ENCODE results near the gene SRP14. TPM values are rescaled to one million over a fixed set of nuclear protein-coding genes. Genes with fewer than 3 reads are reported as not detected.
A peak's percentile ranks its signal among the peaks of the same experiment; 100 is the strongest.

The SRP14 gene
- total RNA-seq, 2 experiments from 2014 or later: 130 to 188 TPM

- Histone ChIP-seq H3K4me3 (ENCODE audit: low read depth, low read length, poor library complexity, severe bottlenecking) (no peak overlapping the region), H3K36me3 (ENCODE audit: insufficient read depth, low read length) (no peaks in the 10 kb centered on the region), H3K4me1 (ENCODE audit: insufficient read depth, low read length, poor library complexity, severe bottlenecking) (peaks cover 27% of the 10 kb centered on the region), H4K20me1 (ENCODE audit: insufficient read depth, low read length) (no peaks in the 10 kb centered on the region), H3K79me2 (ENCODE audit: insufficient read depth, low read depth, low read length) (no peaks in the 10 kb centered on the region), H2AFZ (ENCODE audit: low read length) (peak overlapping the region; percentile 69; the same call in 1 of the 2 replicates), H3K27ac (ENCODE audit: low read depth, low read length, poor library complexity, severe bottlenecking) (no peak overlapping the region), H3K9me3 (ENCODE audit: low read length) (no peaks in the 10 kb centered on the region), H3K9me2 (ENCODE audit: insufficient read depth, low read length) (no peaks in the 10 kb centered on the region), H3K4me2 (ENCODE audit: low read length) (peak overlapping the region; percentile 46)
- DNase-seq (ENCODE audit: low spot score): no peak
- BruUV-seq (replicated peaks): no TSS peak
- POLR2A ChIA-PET: interaction anchor here (0.6 to 1.1 kb wide), 2 partner anchors 15 to 1870 kb away, joined by 3 read pairs; no protein-coding TSS in a partner anchor
- intact Hi-C loops (cut with micrococcal nuclease; ENCODE audit: unreplicated experiment): no loop called here
- CTCF ChIA-PET (ENCODE audit: unreplicated experiment): interaction anchor here (1.4 kb wide), 1 partner anchor 22 kb away, joined by 3 read pairs; no protein-coding TSS in a partner anchor
- TF ChIP-seq EZH2phosphoT487 (IDR thresholded peaks at IDR 0.05; ENCODE audit: borderline replicate concordance, low read depth, low read length) (no peak), CTCF (conservative IDR thresholded peaks at IDR 0.05; ENCODE audit: low read length) (no peak)
Measured at GRCh38 chr15:40082195-40082883, 43.4 kb upstream of the SRP14 start.

GRCh38 chr15:40081691-40082194 lies 42.8 kb upstream of the SRP14 start:
- Histone ChIP-seq H3K4me1 (ENCODE audit: insufficient read depth, low read length, poor library complexity, severe bottlenecking) (peaks cover 27% of the 10 kb centered on the region), H3K4me3 (ENCODE audit: low read depth, low read length, poor library complexity, severe bottlenecking) (no peak overlapping the region), H3K9me3 (ENCODE audit: low read length) (no peaks in the 10 kb centered on the region), H3K4me2 (ENCODE audit: low read length) (peak overlapping the region; percentile 46; the same call in 1 of the 2 replicates), H3K27ac (ENCODE audit: low read depth, low read length, poor library complexity, severe bottlenecking) (no peak overlapping the region), H3K36me3 (ENCODE audit: insufficient read depth, low read length) (no peaks in the 10 kb centered on the region), H3K79me2 (ENCODE audit: insufficient read depth, low read depth, low read length) (no peaks in the 10 kb centered on the region), H2AFZ (ENCODE audit: low read length) (no peak overlapping the region), H4K20me1 (ENCODE audit: insufficient read depth, low read length) (no peaks in the 10 kb centered on the region), H3K9me2 (ENCODE audit: insufficient read depth, low read length) (no peaks in the 10 kb centered on the region)
- intact Hi-C loops (cut with micrococcal nuclease; ENCODE audit: unreplicated experiment): no loop called here
- TF ChIP-seq EZH2phosphoT487 (IDR thresholded peaks at IDR 0.05; ENCODE audit: borderline replicate concordance, low read depth, low read length) (no peak), CTCF (conservative IDR thresholded peaks at IDR 0.05; ENCODE audit: low read length) (no peak)
- BruUV-seq (replicated peaks): no TSS peak
- DNase-seq (ENCODE audit: low spot score): no peak
- ChIA-PET CTCF (ENCODE audit: unreplicated experiment) (no interaction called here), POLR2A (interaction anchor here (1.1 kb wide), 1 partner anchor 15 kb away, joined by 3 read pairs; no protein-coding TSS in a partner anchor)

- H3K36me3 ChIP-seq (ENCODE audit: insufficient read depth, low read length): no peaks in the 10 kb centered on the region
- no peak overlapping the region for H3K4me2 ChIP-seq (ENCODE audit: low read length)
- no peaks in the 10 kb centered on the region for H3K9me2 ChIP-seq (ENCODE audit: insufficient read depth, low read length)
- H3K79me2 ChIP-seq (ENCODE audit: insufficient read depth, low read depth, low read length): no peaks in the 10 kb centered on the region
- CTCF ChIA-PET (ENCODE audit: unreplicated experiment): no interaction called here
- H2AFZ ChIP-seq (ENCODE audit: low read length): no peak overlapping the region
- POLR2A ChIA-PET: interaction anchor here (0.6 kb wide), 1 partner anchor 32 kb away, joined by 3 read pairs; no protein-coding TSS in a partner anchor
- DNase-seq (ENCODE audit: low spot score): no peak
- H3K27ac ChIP-seq (ENCODE audit: low read depth, low read length, poor library complexity, severe bottlenecking): no peak overlapping the region
- no peaks in the 10 kb centered on the region for H3K9me3 ChIP-seq (ENCODE audit: low read length)
- no peak overlapping the region for H3K4me3 ChIP-seq (ENCODE audit: low read depth, low read length, poor library complexity, severe bottlenecking)
- no peaks in the 10 kb centered on the region for H4K20me1 ChIP-seq (ENCODE audit: insufficient read depth, low read length)
- H3K4me1 ChIP-seq (ENCODE audit: insufficient read depth, low read length, poor library complexity, severe bottlenecking): peaks cover 27% of the 10 kb centered on the region
- TF ChIP-seq EZH2phosphoT487 (IDR thresholded peaks at IDR 0.05; ENCODE audit: borderline replicate concordance, low read depth, low read length) (no peak), CTCF (conservative IDR thresholded peaks at IDR 0.05; ENCODE audit: low read length) (no peak)
- BruUV-seq (replicated peaks): no TSS peak
- intact Hi-C loops (cut with micrococcal nuclease; ENCODE audit: unreplicated experiment): no loop called here
Measured at GRCh38 chr15:40080847-40081246, 41.9 kb upstream of the SRP14 start.
